Parathyroid adenoma (tissue), 2 donors: Measurements from ENCODE around the gene ERAL1.
A peak's percentile ranks its signal among the peaks of the same experiment; 100 is the strongest.

Experiments used
- H2AFZ ChIP-seq: fragments of 300-600 bp; sonication (generic); one replicate; pipeline ENCODE4 v1.7.0; 2017; ENCODE audit warnings: antibody characterized with exemption, mild to moderate bottlenecking
- H3K27ac ChIP-seq: fragments of 300-600 bp; sonication (generic); one replicate; pipeline ENCODE4 v1.7.0; 2017
- H3K27me3 ChIP-seq: fragments of 300-600 bp; sonication (generic); one replicate; pipeline ENCODE4 v1.7.0; 2017; ENCODE audit warnings: low read length; ENCODE audit not compliant: control insufficient read depth, insufficient read depth
- H3K36me3 ChIP-seq: fragments of 300-600 bp; sonication (generic); one replicate; pipeline ENCODE4 v1.7.0; 2017; ENCODE audit warnings: low read length; ENCODE audit not compliant: control insufficient read depth, insufficient read depth
- H3K4me1 ChIP-seq: fragments of 300-600 bp; sonication (generic); one replicate; pipeline ENCODE4 v1.7.0; 2017; ENCODE audit warnings: control low read depth
- H3K4me2 ChIP-seq: fragments of 300-600 bp; sonication (generic); one replicate; pipeline ENCODE4 v1.7.0; 2017; ENCODE audit warnings: low read length
- H3K4me3 ChIP-seq: fragments of 300-600 bp; sonication (generic); one replicate; pipeline ENCODE4 v1.7.0; 2017; ENCODE audit warnings: low read depth, low read length
- H3K79me2 ChIP-seq: fragments of 300-600 bp; sonication (generic); one replicate; pipeline ENCODE4 v1.7.0; 2017; ENCODE audit warnings: control low read depth
- H3K9ac ChIP-seq: fragments of 300-600 bp; sonication (generic); one replicate; pipeline ENCODE4 v1.7.0; 2017; ENCODE audit warnings: mild to moderate bottlenecking
- H3K9me3 ChIP-seq: fragments of 300-600 bp; sonication (generic); one replicate; pipeline ENCODE4 v1.7.0; 2017; ENCODE audit warnings: low read length; ENCODE audit not compliant: control insufficient read depth
- TF ChIP-seq, protein P1 (sequence below): fragments of 300-600 bp; sonication (generic); IDR thresholded peaks from one replicate; pipeline ENCODE4 v1.7.0; 2017; ENCODE audit warnings: antibody characterized with exemption, mild to moderate bottlenecking
- donor health status: primary hyperparathyroidism.

Gene ERAL1

DNA sequence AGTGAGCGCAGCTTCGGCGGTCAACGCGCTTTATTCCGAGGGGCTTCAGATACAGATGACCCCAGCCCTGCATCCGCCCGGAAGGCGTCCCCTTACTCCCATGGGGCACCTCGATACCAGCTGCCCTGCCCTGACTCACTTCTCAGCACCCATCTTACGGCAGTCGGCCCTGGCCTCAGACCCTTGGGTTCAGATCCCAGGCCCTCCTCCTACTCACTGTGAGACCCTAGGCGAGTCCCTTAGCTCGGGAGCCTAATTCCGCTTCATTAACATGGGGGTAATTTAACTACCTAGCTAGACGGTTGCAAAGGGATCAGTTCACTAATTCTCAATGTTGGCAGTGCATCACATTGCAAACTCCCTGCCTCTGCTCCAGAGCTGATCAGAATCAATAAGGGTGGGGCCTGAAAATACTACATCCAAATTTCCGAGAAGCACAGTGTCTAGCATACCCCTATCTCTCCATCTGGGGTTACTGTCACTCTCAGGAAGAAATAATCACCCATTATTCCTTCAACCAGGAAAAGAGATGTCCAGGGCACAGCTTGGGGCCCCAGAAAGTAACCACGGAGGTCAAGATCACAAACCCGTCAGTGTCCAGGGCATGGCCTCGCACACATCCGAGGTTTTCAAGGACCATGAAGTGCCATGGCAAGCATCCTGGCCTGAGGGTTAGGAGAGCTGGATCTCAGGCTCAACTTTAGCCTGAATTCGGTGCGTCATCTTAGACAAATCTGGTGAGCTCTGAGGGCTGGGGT is 43.1 kb downstream of the ERAL1 start:
- peaks cover 9% of the 10 kb centered on the region for H3K79me2 ChIP-seq
- H3K9ac ChIP-seq = peak overlapping the region; percentile 50
- peaks cover 4% of the 10 kb centered on the region for H3K4me1 ChIP-seq
- H3K9me3 ChIP-seq = no peaks in the 10 kb centered on the region
- peak overlapping the region; percentile 97 for H2AFZ ChIP-seq
- H3K4me2 ChIP-seq = peak overlapping the region; percentile 96
- H3K27me3 ChIP-seq = no peaks in the 10 kb centered on the region
- peak overlapping the region; percentile 91 for H3K27ac ChIP-seq
- TF ChIP-seq, protein P1, sequence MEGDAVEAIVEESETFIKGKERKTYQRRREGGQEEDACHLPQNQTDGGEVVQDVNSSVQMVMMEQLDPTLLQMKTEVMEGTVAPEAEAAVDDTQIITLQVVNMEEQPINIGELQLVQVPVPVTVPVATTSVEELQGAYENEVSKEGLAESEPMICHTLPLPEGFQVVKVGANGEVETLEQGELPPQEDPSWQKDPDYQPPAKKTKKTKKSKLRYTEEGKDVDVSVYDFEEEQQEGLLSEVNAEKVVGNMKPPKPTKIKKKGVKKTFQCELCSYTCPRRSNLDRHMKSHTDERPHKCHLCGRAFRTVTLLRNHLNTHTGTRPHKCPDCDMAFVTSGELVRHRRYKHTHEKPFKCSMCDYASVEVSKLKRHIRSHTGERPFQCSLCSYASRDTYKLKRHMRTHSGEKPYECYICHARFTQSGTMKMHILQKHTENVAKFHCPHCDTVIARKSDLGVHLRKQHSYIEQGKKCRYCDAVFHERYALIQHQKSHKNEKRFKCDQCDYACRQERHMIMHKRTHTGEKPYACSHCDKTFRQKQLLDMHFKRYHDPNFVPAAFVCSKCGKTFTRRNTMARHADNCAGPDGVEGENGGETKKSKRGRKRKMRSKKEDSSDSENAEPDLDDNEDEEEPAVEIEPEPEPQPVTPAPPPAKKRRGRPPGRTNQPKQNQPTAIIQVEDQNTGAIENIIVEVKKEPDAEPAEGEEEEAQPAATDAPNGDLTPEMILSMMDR = no peak
- H3K4me3 ChIP-seq = peak overlapping the region; percentile 69
- no peaks in the 10 kb centered on the region for H3K36me3 ChIP-seq

DNA sequence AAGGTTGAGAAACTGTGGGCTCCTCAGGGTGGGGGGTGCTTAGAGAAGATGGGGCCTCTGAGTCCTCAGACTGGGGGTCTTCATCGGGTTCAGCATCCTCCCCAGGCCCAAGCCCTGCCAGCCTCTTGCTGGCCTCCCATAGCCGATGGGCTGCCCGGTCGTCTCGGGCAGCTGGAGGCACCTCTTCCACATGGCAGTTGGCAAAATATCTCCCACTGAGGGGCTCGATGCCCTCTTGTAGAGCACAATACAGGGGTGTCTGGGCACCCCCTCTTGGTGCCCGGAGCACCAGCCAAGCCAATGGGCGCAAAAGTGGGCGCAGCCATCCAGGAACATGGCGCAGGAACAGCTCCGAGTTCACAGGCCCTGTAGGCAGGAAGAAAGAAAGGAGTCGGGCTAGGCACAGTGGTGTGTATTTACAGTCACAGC is 43.7 kb downstream of the ERAL1 start:
- Histone ChIP-seq H3K36me3 (no peaks in the 10 kb centered on the region), H3K4me1 (peaks cover 4% of the 10 kb centered on the region)
- TF ChIP-seq, protein P1 = no peak

DNA sequence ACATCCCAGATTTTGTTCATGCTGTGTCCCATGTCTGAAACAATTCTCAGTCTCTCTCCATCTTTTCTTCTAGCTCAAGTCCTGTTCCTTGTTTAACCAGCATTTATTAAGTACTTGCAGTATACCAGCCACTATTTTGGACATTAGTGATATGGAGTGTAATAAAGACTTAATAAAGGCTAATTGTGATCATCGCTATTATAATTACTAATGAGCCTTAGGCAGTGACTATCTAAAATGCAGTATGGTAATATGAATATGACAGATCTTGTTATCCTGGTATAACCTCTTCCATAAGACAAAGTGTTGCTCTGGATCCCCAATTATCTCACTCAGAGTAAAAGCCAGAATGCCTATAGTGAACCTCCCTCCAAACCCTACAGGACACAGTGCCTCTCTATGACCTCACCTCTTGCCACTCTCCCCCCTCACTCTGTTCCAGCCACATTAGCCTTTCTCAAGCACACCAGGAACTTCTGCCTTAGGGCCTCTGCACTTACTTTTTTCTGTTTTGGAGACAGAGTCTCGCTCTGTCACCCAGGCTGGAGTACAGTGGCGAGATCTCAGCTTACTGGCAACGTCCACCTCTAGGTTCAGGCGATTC is 44.5 kb downstream of the ERAL1 start:
- peaks cover 4% of the 10 kb centered on the region for H3K4me1 ChIP-seq
- H3K27ac ChIP-seq = no peak overlapping the region

More for the DNA sequence above, 43.7 kb downstream of the ERAL1 start:
- H3K9me3 ChIP-seq = no peaks in the 10 kb centered on the region
- H3K4me3 ChIP-seq = no peak overlapping the region
- H3K27me3 ChIP-seq = no peaks in the 10 kb centered on the region
- H3K9ac ChIP-seq = no peak overlapping the region
- peaks cover 7% of the 10 kb centered on the region for H3K79me2 ChIP-seq
- no peak overlapping the region for H2AFZ ChIP-seq
- no peak overlapping the region for H3K4me2 ChIP-seq
- H3K27ac ChIP-seq = peak overlapping the region; percentile 91

DNA sequence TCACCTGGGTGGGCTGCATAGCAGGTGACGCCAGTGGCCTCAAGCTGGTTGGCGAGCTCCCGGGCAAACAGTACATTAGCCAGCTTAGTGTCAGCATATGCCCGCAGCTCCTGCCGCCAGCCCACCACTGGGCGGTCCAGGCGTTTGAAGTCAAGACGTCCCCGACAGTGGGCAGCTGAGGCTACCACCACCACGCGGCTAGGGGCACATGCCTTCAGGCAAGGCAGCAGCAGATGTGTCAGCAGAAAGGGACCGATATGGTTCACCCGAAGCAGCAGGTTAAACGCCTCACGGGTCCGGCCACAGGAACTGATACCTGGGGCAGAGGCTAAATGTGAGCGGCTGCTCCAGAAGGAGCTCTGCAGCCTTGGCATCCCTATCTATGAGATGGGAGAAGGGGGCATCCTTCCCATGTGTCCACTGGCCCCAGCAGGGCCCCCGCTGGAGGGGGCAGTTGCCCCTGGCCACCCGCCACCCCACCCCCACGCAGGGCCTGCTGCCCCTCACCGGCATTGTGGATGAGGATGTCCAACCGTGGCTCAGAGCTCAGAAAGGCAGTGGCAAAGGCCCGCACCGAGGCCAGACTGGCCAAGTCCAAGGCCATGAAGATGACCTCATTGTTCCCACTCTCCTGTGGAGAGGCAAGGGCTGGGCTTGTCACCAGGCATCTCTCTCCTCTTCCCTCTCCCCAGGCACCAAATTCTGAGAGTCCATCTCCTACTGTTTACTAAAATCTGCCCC is 46.3 kb downstream of the ERAL1 start:
- no peaks in the 10 kb centered on the region for H3K36me3 ChIP-seq
- H3K4me3 ChIP-seq = no peak overlapping the region
- no peak overlapping the region for H3K4me2 ChIP-seq
- H2AFZ ChIP-seq = no peak overlapping the region
- peaks cover 7% of the 10 kb centered on the region for H3K79me2 ChIP-seq
- H3K9me3 ChIP-seq = no peaks in the 10 kb centered on the region
- peaks cover 4% of the 10 kb centered on the region for H3K4me1 ChIP-seq
- H3K27ac ChIP-seq = no peak overlapping the region
- no peaks in the 10 kb centered on the region for H3K27me3 ChIP-seq
- H3K9ac ChIP-seq = no peak overlapping the region
- TF ChIP-seq, protein P1 = no peak

More for the DNA sequence above, 44.5 kb downstream of the ERAL1 start:
- TF ChIP-seq, protein P1 = no peak
- H3K27me3 ChIP-seq = no peaks in the 10 kb centered on the region
- no peaks in the 10 kb centered on the region for H3K9me3 ChIP-seq
- no peak overlapping the region for H3K9ac ChIP-seq
- no peak overlapping the region for H3K4me2 ChIP-seq
- H2AFZ ChIP-seq = no peak overlapping the region
- peaks cover 7% of the 10 kb centered on the region for H3K79me2 ChIP-seq
- no peaks in the 10 kb centered on the region for H3K36me3 ChIP-seq
- no peak overlapping the region for H3K4me3 ChIP-seq
